HL-60 (cell line): ENCODE results near the gene CD34.

ENCODE experiments used
- DNase-seq, 2 experiments: peaks; one replicate each; pipeline ENCODE4 v3.0.0-alpha.2; 2010 to 2020; ENCODE audit warnings: low read depth in 1 of 2, low spot score in 1 of 2
- H3K27ac ChIP-seq: fragments of 250-450 bp; sonication (Bioruptor Pico); replicated peaks from 2 replicates; pipeline ENCODE4 v1.5.1; 2020; ENCODE audit warnings: mild to moderate bottlenecking, moderate library complexity
- H3K27me3 ChIP-seq: fragments of 250-450 bp; sonication (Bioruptor Pico); 2 replicates; pipeline ENCODE4 v1.5.1; 2021; ENCODE audit warnings: mild to moderate bottlenecking, moderate library complexity; ENCODE audit not compliant: insufficient read depth, poor library complexity, severe bottlenecking
- H3K4me3 ChIP-seq: replicated peaks from 2 replicates; pipeline ENCODE4 v1.5.1; 2011; ENCODE audit warnings: mild to moderate bottlenecking, control low read depth, low read length; ENCODE audit not compliant: insufficient read depth
- GABPA ChIP-seq: IDR thresholded peaks from 2 replicates; pipeline ENCODE4 v1.6.1; 2012; ENCODE audit warnings: low read depth
- POLR2AphosphoS5 ChIP-seq: IDR thresholded peaks from 2 replicates; pipeline ENCODE4 v1.6.1; 2012; ENCODE audit warnings: low read depth
- SPI1 ChIP-seq: IDR thresholded peaks from 2 replicates; pipeline ENCODE4 v1.6.1; 2012; ENCODE audit warnings: low read depth, mild to moderate bottlenecking, borderline replicate concordance
- TF ChIP-seq, protein P1 (sequence below): IDR thresholded peaks from 2 replicates; pipeline ENCODE4 v1.6.1; 2012; ENCODE audit warnings: low read depth; ENCODE audit not compliant: insufficient replicate concordance
- TF ChIP-seq, protein P2 (sequence below): IDR thresholded peaks from one replicate; pipeline ENCODE4 v1.5.1; 2011; ENCODE audit warnings: low read length, control low read depth, inconsistent platforms; ENCODE audit not compliant: insufficient read depth

CD34 gene

DNA sequence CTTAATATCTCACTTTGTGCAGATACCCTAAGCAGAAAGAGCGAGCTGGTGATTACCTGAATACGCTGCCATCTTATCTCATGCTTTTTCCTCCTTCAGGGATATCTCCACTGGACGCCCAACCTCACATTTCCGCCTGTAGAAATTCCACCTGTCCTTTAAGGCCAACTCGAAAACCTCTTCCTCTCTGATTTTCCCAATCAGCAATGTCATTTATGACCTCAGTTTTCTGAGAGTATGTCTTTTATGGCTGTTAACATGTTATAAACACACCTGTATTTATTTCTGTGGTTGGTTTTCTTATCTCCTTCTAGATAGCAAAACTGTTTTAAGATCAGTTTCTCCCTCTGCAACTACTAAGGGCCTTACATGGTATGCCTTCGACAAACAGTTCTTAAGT is 41.1 kb downstream of the CD34 start:
- H3K27ac ChIP-seq, result no peak overlapping the region; the same call in 1 of the 2 replicates
- no peak for DNase-seq
- TF ChIP-seq, protein P1, sequence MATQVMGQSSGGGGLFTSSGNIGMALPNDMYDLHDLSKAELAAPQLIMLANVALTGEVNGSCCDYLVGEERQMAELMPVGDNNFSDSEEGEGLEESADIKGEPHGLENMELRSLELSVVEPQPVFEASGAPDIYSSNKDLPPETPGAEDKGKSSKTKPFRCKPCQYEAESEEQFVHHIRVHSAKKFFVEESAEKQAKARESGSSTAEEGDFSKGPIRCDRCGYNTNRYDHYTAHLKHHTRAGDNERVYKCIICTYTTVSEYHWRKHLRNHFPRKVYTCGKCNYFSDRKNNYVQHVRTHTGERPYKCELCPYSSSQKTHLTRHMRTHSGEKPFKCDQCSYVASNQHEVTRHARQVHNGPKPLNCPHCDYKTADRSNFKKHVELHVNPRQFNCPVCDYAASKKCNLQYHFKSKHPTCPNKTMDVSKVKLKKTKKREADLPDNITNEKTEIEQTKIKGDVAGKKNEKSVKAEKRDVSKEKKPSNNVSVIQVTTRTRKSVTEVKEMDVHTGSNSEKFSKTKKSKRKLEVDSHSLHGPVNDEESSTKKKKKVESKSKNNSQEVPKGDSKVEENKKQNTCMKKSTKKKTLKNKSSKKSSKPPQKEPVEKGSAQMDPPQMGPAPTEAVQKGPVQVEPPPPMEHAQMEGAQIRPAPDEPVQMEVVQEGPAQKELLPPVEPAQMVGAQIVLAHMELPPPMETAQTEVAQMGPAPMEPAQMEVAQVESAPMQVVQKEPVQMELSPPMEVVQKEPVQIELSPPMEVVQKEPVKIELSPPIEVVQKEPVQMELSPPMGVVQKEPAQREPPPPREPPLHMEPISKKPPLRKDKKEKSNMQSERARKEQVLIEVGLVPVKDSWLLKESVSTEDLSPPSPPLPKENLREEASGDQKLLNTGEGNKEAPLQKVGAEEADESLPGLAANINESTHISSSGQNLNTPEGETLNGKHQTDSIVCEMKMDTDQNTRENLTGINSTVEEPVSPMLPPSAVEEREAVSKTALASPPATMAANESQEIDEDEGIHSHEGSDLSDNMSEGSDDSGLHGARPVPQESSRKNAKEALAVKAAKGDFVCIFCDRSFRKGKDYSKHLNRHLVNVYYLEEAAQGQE, result no peak
- TF ChIP-seq SPI1, result no peak
- no peak for TF ChIP-seq GABPA
- TF ChIP-seq, protein P2, sequence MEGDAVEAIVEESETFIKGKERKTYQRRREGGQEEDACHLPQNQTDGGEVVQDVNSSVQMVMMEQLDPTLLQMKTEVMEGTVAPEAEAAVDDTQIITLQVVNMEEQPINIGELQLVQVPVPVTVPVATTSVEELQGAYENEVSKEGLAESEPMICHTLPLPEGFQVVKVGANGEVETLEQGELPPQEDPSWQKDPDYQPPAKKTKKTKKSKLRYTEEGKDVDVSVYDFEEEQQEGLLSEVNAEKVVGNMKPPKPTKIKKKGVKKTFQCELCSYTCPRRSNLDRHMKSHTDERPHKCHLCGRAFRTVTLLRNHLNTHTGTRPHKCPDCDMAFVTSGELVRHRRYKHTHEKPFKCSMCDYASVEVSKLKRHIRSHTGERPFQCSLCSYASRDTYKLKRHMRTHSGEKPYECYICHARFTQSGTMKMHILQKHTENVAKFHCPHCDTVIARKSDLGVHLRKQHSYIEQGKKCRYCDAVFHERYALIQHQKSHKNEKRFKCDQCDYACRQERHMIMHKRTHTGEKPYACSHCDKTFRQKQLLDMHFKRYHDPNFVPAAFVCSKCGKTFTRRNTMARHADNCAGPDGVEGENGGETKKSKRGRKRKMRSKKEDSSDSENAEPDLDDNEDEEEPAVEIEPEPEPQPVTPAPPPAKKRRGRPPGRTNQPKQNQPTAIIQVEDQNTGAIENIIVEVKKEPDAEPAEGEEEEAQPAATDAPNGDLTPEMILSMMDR, result no peak
- no peak for TF ChIP-seq POLR2AphosphoS5
- H3K27me3 ChIP-seq, result no peaks in the 10 kb centered on the region
- no peak overlapping the region for H3K4me3 ChIP-seq

DNA sequence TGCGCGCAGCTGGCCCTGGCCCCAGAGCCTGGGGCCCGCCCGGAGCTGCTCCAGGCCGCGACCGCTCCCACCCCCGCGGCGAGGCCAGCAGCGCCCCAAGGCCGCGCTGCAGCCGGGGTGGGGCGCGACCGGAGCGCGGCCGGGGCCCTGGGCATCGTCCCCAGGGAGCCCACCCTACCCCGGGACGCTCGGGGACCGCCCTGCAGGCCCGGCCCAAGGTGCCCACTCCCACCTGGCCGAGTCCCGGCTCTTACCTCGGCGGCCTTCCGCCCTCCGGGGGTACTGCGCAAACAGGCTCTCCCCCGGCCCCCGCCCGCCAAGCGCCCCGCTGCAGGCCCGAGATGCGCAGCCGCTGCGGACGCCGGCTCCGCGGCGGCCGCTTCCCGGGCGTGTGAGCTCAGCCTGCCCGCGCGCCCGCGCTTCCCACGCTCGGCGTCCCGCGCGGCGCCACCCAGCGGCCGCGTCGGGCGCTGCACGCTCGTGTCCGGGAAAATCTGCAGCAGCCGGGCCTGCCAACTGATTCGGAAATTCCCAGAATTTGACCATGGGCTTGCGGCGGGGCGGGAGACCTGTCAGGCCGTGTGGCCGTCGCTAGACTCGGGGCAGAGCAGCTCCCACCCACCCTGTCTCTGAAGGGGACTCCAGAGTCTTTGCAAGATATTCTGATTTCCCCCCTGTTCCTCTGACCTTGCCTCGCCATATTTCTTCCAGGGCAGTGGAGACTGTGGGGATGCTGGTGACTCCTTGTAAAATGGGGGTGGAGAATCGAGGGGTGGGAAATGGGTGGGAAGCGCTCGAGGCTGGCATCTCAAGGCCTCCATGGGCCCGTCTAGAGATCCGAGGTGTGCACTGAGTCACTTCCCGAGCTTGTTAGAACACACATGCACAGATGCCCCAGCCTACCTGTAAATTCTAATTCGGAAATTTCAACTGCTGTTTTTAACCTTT is 41.9 kb downstream of the CD34 start:
- peak in 1 of 2 experiments; percentile 48 for DNase-seq
- peak overlapping the region; percentile 82 for H3K4me3 ChIP-seq
- no peaks in the 10 kb centered on the region for H3K27me3 ChIP-seq
- TF ChIP-seq GABPA (no peak), SPI1 (no peak), POLR2AphosphoS5 (no peak)
- TF ChIP-seq, protein P1, result no peak
- TF ChIP-seq, protein P2, result peak; percentile 61
- H3K27ac ChIP-seq, result peak overlapping the region; percentile 91

DNA sequence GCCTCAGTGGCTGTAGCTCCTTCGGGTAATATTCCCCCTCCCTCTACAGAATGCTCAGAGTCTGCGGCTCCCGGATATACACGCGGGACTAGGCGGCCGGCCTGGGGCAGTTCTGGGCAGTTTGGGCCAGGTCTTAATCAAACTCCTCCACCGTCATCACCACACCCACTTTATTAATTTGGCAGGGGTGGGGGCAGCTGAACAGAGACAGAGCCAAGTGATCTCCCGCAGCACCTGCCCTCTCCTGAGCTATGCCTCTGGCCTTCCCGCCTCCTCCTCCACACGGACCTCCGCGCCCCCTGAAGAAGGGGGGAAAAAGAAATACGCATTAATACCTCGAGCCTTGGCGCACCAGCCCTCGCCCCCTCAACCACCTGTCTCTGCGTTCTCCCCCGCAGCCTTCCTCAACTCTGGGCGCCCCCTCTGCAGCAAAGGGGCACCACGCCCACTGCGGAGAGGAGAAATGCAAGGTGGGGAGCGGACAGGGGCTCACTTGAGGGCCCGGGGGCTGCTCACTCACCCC is 42.6 kb downstream of the CD34 start:
- Histone ChIP-seq H3K27ac (peak overlapping the region; percentile 91), H3K27me3 (no peaks in the 10 kb centered on the region), H3K4me3 (peak overlapping the region; percentile 82)
- TF ChIP-seq, protein P1, result no peak
- TF ChIP-seq, protein P2, result no peak
- TF ChIP-seq SPI1 (no peak), POLR2AphosphoS5 (no peak; the same call in 1 of the 2 replicates), GABPA (no peak)
- DNase-seq, result no peak
